Measurements from ENCODE around the gene DAND5.

DAND5 gene

GRCh38 chr19:12939975-12940423 lies 29.4 kb upstream of the DAND5 start:
- no peaks in the 10 kb centered on the region for H3K9me3 ChIP-seq (ENCODE audit: insufficient read depth, low read length, severe bottlenecking)
- H3K79me2 ChIP-seq (ENCODE audit: insufficient read depth, low read length): peaks cover 52% of the 10 kb centered on the region
- no peaks in the 10 kb centered on the region for H3K27me3 ChIP-seq (ENCODE audit: insufficient read depth, low read length, poor library complexity)
- peak overlapping the region; percentile 77 to 90; a peak in 3 of 4 replicates for H3K4me3 ChIP-seq (ENCODE audit: low read depth in 1 of 2, low read length in 2 of 2)
- TF ChIP-seq EZH2 (IDR thresholded peaks at IDR 0.05; ENCODE audit: borderline replicate concordance, low read depth, low read length, severe bottlenecking) (no peak), CTCF (IDR thresholded peaks at IDR 0.05; ENCODE audit: borderline replicate concordance, extremely low read depth, low read length, poor library complexity, severe bottlenecking) (no peak)
- peak overlapping the region; percentile 78 for H3K4me2 ChIP-seq (ENCODE audit: insufficient read depth, low read length)
- ATAC-seq (ENCODE audit: insufficient read depth, low read depth) (no peak), DNase-seq (no peak)
- H3K9ac ChIP-seq (ENCODE audit: low read depth, low read length): peak overlapping the region; percentile 93
- H2AFZ ChIP-seq (ENCODE audit: low read depth, low read length): no peak overlapping the region
- peak overlapping the region; percentile 88 for H3K27ac ChIP-seq (ENCODE audit: low read length)
- peaks cover 37% of the 10 kb centered on the region for H4K20me1 ChIP-seq (ENCODE audit: insufficient read depth, low read length)
- H3K4me1 ChIP-seq (ENCODE audit: insufficient read depth, low read length): peaks cover 81% of the 10 kb centered on the region
- H3K36me3 ChIP-seq (ENCODE audit: insufficient read depth, low read length): peaks cover 63% of the 10 kb centered on the region

- DNase-seq (no peak), ATAC-seq (ENCODE audit: insufficient read depth, low read depth) (no peak)
- Histone ChIP-seq H2AFZ (ENCODE audit: low read depth, low read length) (no peak overlapping the region), H3K36me3 (ENCODE audit: insufficient read depth, low read length) (peaks cover 64% of the 10 kb centered on the region), H3K4me1 (ENCODE audit: insufficient read depth, low read length) (peaks cover 77% of the 10 kb centered on the region), H3K4me2 (ENCODE audit: insufficient read depth, low read length) (peak overlapping the region; percentile 78), H3K9me3 (ENCODE audit: insufficient read depth, low read length, severe bottlenecking) (no peaks in the 10 kb centered on the region), H3K27ac (ENCODE audit: low read length) (peak overlapping the region; percentile 88), H3K27me3 (ENCODE audit: insufficient read depth, low read length, poor library complexity) (no peaks in the 10 kb centered on the region), H3K79me2 (ENCODE audit: insufficient read depth, low read length) (peaks cover 55% of the 10 kb centered on the region), H3K9ac (ENCODE audit: low read depth, low read length) (peak overlapping the region; percentile 93), H4K20me1 (ENCODE audit: insufficient read depth, low read length) (peaks cover 37% of the 10 kb centered on the region), H3K4me3 (ENCODE audit: low read depth in 1 of 2, low read length in 2 of 2) (peak overlapping the region in 1 of 2 experiments; percentile 77; a peak in 3 of 4 replicates)
- TF ChIP-seq CTCF (IDR thresholded peaks at IDR 0.05; ENCODE audit: borderline replicate concordance, extremely low read depth, low read length, poor library complexity, severe bottlenecking) (no peak), EZH2 (IDR thresholded peaks at IDR 0.05; ENCODE audit: borderline replicate concordance, low read depth, low read length, severe bottlenecking) (no peak)
These were observed 28.5 kb upstream of the DAND5 start for GRCh38 chr19:12940897-12941296.

GRCh38 chr19:12943437-12944044 lies 25.8 kb upstream of the DAND5 start:
- Histone ChIP-seq H3K4me2 (ENCODE audit: insufficient read depth, low read length) (peak overlapping the region; percentile 46; the same call in 1 of the 2 replicates), H3K79me2 (ENCODE audit: insufficient read depth, low read length) (peaks cover 80% of the 10 kb centered on the region), H4K20me1 (ENCODE audit: insufficient read depth, low read length) (peaks cover 57% of the 10 kb centered on the region), H2AFZ (ENCODE audit: low read depth, low read length) (no peak overlapping the region), H3K4me3 (ENCODE audit: low read depth in 1 of 2, low read length in 2 of 2) (no peak overlapping the region), H3K9me3 (ENCODE audit: insufficient read depth, low read length, severe bottlenecking) (no peaks in the 10 kb centered on the region), H3K4me1 (ENCODE audit: insufficient read depth, low read length) (peaks cover 76% of the 10 kb centered on the region), H3K36me3 (ENCODE audit: insufficient read depth, low read length) (peaks cover 87% of the 10 kb centered on the region), H3K27ac (ENCODE audit: low read length) (peak overlapping the region; percentile 20; the same call in 1 of the 2 replicates), H3K9ac (ENCODE audit: low read depth, low read length) (peak overlapping the region; percentile 10; the same call in 1 of the 2 replicates), H3K27me3 (ENCODE audit: insufficient read depth, low read length, poor library complexity) (no peaks in the 10 kb centered on the region)
- ATAC-seq (ENCODE audit: insufficient read depth, low read depth) (no peak), DNase-seq (no peak)
- TF ChIP-seq EZH2 (IDR thresholded peaks at IDR 0.05; ENCODE audit: borderline replicate concordance, low read depth, low read length, severe bottlenecking): no peak
- no peak for TF ChIP-seq CTCF (IDR thresholded peaks at IDR 0.05; ENCODE audit: borderline replicate concordance, extremely low read depth, low read length, poor library complexity, severe bottlenecking)

Data from DND-41 (cell line).